ENCODE data around the gene ADAMTS3. TPM values are rescaled to one million over a fixed set of nuclear protein-coding genes. Genes with fewer than 3 reads are reported as not detected.
A peak's percentile ranks its signal among the peaks of the same experiment; 100 is the strongest.

ADAMTS3 gene
- total and polyA plus RNA-seq, 12 donors, result 1.0 to 13.1 (median 2.2) TPM

GRCh38 chr4:72314869-72315268, 254.2 kb downstream of the ADAMTS3 start:
- TF ChIP-seq POLR2A (IDR thresholded peaks at IDR 0.05) (no peak), CTCF (IDR thresholded peaks at IDR 0.05) (no peak)
- Histone ChIP-seq H3K27me3 (no peaks in the 10 kb centered on the region), H3K4me1 (replicated peaks in 1 of 2) (peaks cover 0 to 11% of the 10 kb centered on the region in 2 donors), H3K36me3 (replicated peaks in 1 of 2) (no peaks in the 10 kb centered on the region), H3K9me3 (replicated peaks in 1 of 3) (no peaks in the 10 kb centered on the region), H3K27ac (no peak overlapping the region), H3K4me3 (no peak overlapping the region)
- peak; percentile 48 to 68 (median 58) for DNase-seq
- intact Hi-C loops (cut with DNase I), result no loop called here

- Histone ChIP-seq H3K4me1 (replicated peaks in 1 of 2) (peaks cover 0 to 11% of the 10 kb centered on the region in 2 donors), H3K9me3 (replicated peaks in 1 of 3) (no peaks in the 10 kb centered on the region), H3K36me3 (replicated peaks in 1 of 2) (no peaks in the 10 kb centered on the region), H3K4me3 (no peak overlapping the region), H3K27me3 (no peaks in the 10 kb centered on the region), H3K27ac (no peak overlapping the region)
- TF ChIP-seq POLR2A (IDR thresholded peaks at IDR 0.05) (no peak), CTCF (IDR thresholded peaks at IDR 0.05) (no peak)
- WGBS, 4 donors, result 63 to 73% (median 70%) methylated on average over 5 of the region's 5 CpGs
- DNase-seq, result no peak
- intact Hi-C loops (cut with DNase I), result no loop called here
Measured at GRCh38 chr4:72313121-72313520, 255.9 kb downstream of the ADAMTS3 start.

GRCh38 chr4:72312032-72312650, 256.9 kb downstream of the ADAMTS3 start:
- H3K4me3 ChIP-seq, result no peak overlapping the region
- H3K36me3 ChIP-seq (replicated peaks in 1 of 2), result no peaks in the 10 kb centered on the region
- peak; percentile 59 to 84 (median 66) for DNase-seq
- no peaks in the 10 kb centered on the region for H3K9me3 ChIP-seq (replicated peaks in 1 of 3)
- 59 to 68% (median 61%) methylated on average over 6 of the region's 6 CpGs for WGBS, 4 donors
- intact Hi-C loops (cut with DNase I), result no loop called here
- TF ChIP-seq CTCF (IDR thresholded peaks at IDR 0.05) (no peak), POLR2A (IDR thresholded peaks at IDR 0.05) (no peak)
- peaks cover 0 to 11% of the 10 kb centered on the region in 2 donors for H3K4me1 ChIP-seq (replicated peaks in 1 of 2)
- peak overlapping the region in 1 of 5 donors; percentile 5 for H3K27ac ChIP-seq
- no peaks in the 10 kb centered on the region for H3K27me3 ChIP-seq

GRCh38 chr4:72311291-72311690, 257.7 kb downstream of the ADAMTS3 start:
- 92 to 93% (median 92%) methylated on average over 3 of the region's 3 CpGs for WGBS, 4 donors
- H3K4me1 ChIP-seq (replicated peaks in 1 of 2), result peaks cover 0 to 11% of the 10 kb centered on the region in 2 donors
- intact Hi-C loops (cut with DNase I), result no loop called here
- DNase-seq, result no peak
- no peaks in the 10 kb centered on the region for H3K27me3 ChIP-seq
- no peaks in the 10 kb centered on the region for H3K9me3 ChIP-seq (replicated peaks in 1 of 3)
- no peaks in the 10 kb centered on the region for H3K36me3 ChIP-seq (replicated peaks in 1 of 2)
- TF ChIP-seq POLR2A (IDR thresholded peaks at IDR 0.05) (no peak), CTCF (IDR thresholded peaks at IDR 0.05) (no peak)
- H3K4me3 ChIP-seq, result no peak overlapping the region
- no peak overlapping the region for H3K27ac ChIP-seq
